ENCODE measurements around the gene RHBG.

The RHBG gene

GRCh38 chr1:156425943-156426342, 56.9 kb downstream of the RHBG start:
- no peak for DNase-seq (ENCODE audit: low spot score)

GRCh38 chr1:156427957-156428356, 58.9 kb downstream of the RHBG start:
- DNase-seq (ENCODE audit: low spot score) = no peak

GRCh38 chr1:156428746-156429288, 59.8 kb downstream of the RHBG start:
- DNase-seq (ENCODE audit: low spot score) = no peak

GRCh38 chr1:156429313-156430060, 60.5 kb downstream of the RHBG start:
- DNase-seq (ENCODE audit: low spot score) = no peak

- no peak for DNase-seq (ENCODE audit: low spot score)
Measured at GRCh38 chr1:156430303-156430702, 61.3 kb downstream of the RHBG start.

GRCh38 chr1:156430866-156431265, 61.9 kb downstream of the RHBG start:
- DNase-seq (ENCODE audit: low spot score) = no peak

- DNase-seq (ENCODE audit: low spot score) = no peak
Measured at GRCh38 chr1:156431366-156431765, 62.4 kb downstream of the RHBG start.

GRCh38 chr1:156431769-156432668, 63.0 kb downstream of the RHBG start:
- no peak for DNase-seq (ENCODE audit: low spot score)

- no peak for DNase-seq (ENCODE audit: low spot score)
Measured at GRCh38 chr1:156432669-156433018, 63.6 kb downstream of the RHBG start.

- DNase-seq (ENCODE audit: low spot score) = no peak
Measured at GRCh38 chr1:156433032-156433431, 64.0 kb downstream of the RHBG start.

GRCh38 chr1:156433602-156434001, 64.6 kb downstream of the RHBG start:
- DNase-seq (ENCODE audit: low spot score) = no peak
